NCI-H2227 treated with DMSO at 0.1 percent for 48 hours (cell line): ENCODE measurements around the gene PI3.

ENCODE experiments used
- DNase-seq: peaks from one replicate; lab custom pipeline; 2025; lab: John Stamatoyannopoulos, UW

PI3 gene

DNA sequence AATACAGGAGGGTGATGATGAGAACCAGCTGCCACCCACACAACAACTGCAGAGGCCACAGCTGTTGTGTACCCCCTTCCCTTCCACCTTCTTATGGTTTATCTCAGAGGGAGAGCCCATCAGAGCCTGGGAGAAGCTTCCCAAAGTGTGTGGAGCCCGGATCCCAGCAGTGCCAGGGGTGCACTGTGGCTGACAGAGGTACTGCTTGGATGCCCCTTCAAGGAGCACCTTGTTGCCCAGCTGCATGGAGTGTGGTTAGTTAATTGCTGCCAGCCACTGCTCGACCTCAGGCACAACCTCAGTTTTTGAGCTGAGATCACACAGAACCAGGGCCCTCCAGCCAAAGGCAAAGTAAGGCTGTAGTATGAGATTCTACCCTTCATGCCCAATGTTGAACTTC, 13.0 kb downstream of the PI3 start:
- no peak for DNase-seq

DNA sequence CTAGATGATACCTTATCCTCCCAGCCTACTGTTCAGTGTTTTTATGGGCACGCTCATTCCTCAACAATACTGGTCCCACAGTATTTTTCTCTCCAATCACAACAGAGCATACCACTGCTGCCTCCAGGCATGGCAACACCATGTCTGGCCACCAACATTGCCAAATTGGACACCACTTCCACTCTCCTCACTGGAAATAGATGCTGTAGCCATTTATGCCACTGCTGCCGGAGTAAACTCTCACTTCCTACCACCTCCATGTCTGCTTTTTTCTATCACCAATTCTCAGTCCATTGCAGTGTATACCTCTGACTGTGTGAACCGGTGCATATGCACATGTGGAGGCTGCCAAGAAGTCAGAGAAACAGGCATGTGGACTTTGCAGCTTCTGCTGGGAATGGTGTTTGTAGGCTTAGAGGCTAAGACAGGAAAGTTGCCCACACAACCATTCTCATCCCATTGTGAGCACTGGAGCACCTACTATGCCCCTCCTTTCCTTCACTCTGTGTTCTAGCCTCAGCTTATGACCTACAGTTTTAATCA, 14.4 kb downstream of the PI3 start:
- DNase-seq: no peak

DNA sequence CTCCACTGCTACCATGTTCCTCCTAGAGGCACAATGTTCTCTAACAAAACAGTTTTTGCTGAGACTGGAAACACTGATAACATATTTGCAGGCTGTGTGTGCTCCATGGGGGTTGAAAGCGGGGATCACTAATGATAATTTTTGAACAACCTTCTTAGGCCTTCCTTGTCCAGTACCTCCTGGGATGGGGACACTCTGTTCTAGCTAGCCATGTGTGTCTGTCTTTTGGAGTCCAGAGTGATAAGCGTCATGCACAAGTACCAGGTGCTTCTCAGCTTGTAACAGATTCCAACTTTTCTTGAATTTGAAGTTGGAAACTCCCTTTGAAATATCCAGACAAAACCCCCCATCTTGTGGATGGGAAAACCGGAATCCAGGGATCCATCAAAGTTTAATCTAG, 15.2 kb downstream of the PI3 start:
- DNase-seq: no peak

GRCh38 chr20:45191926-45192325, 17.2 kb downstream of the PI3 start:
- no peak for DNase-seq

DNA sequence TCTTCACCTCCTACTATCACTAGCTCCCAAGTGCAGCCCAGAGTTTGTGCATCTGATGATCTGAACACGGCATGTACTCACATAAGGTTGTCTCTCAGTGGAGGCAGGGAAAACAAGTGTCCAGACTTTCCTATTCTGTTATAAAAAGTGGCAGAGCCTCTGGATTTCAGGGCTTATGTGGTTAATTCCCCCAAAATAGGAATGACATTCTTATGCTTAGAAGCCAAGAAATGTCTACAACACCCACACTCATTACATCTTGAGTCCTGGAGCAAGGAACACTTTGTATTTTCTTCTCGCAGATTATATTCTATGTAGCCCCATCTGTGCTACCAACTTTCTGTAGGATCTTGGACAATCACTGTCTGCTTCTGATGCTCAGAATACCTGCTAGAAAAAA, 18.6 kb downstream of the PI3 start:
- no peak for DNase-seq

DNA sequence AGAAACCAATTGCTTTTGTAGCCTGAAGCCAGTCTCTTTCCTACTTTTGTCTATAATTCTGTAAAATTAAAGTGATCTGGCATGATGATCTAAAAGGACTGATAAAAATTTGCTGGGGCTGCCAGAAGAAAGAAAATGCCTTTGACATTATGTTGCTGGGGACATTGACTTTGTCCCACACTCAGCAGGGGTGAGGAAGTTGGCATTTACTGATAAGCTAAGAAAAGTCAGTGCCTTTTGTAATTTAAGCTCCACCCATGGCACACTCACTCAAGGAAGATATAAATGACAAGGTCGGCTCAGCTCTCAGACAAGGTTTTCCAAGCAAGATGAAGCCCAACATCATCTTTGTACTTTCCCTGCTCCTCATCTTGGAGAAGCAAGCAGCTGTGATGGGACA, 32.0 kb downstream of the PI3 start, which contains the start of gene SEMG1:
SEMG1 (plus strand) TSS at position 309 of the 400 bp plus-strand sequence; CDS start at position 330, 21 bp downstream.
- DNase-seq: no peak

- no peak for DNase-seq
Measured at GRCh38 chr20:45209924-45210323, 35.2 kb downstream of the PI3 start.

DNA sequence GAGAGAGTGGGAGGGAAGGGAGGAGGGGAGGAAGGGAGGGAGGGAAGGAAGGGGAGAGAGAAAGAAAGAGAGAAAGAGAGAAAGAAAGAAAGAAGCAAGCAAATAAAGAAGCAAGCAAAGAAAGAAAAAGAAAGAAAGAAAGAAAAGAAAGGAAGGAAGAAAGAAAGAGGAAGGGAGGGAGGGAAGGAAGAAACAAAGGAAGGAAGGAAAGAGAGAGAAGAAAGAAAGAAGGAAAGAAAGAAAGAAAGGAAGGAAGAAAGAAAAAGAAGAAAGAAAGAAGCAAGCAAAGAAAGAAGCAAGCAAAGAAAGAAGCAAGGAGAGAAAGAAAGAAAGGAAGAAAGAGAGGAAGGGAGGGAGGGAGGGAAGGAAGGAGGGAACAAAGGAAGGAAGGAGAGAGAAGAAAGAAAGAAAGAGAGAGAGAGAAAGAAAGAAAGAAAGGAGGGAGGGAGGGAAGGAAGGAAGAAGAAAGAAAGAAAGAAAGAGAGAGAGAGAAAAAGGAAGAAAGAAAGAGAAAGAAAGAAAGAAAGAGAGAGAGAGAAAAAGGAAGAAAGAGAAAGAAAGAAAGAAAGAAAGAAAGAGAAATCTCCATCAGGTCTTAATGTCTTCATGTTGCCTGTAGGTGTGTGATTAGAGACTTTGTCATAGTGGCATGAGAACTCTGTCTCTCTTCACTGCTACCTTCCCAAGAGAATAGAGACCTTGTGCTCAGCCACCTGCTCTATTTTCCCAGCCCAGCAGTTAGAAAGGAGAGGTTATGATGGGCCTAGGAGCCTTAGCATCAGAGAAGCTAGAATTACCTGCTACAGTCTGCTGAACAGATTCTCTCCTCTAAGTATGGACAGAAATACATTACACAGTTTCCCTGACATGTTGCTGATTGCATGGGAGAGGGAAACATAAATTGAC, 37.1 kb downstream of the PI3 start:
- DNase-seq: no peak

- no peak for DNase-seq
Measured at GRCh38 chr20:45212836-45213235, 38.1 kb downstream of the PI3 start.

- no peak for DNase-seq
Measured at GRCh38 chr20:45218124-45218523, 43.4 kb downstream of the PI3 start.

GRCh38 chr20:45218636-45219035, 43.9 kb downstream of the PI3 start:
- no peak for DNase-seq

GRCh38 chr20:45221076-45221475, 46.4 kb downstream of the PI3 start, which contains the start of gene SEMG2:
Gene SEMG2, plus strand, starts transcription at chr20:45221373. Its CDS starts 17 bp downstream, at chr20:45221390.
- no peak for DNase-seq

GRCh38 chr20:45223136-45223535, 48.4 kb downstream of the PI3 start:
- no peak for DNase-seq
